Panc1 (cell line): ENCODE measurements around the gene PIK3R1.

Experiments used
- CTCF ChIP-seq: fragments of 450-650 bp; IDR thresholded peaks from 2 replicates; pipeline ENCODE4 v1.5.1; 2017; ENCODE audit warnings: mild to moderate bottlenecking
- POLR2AphosphoS5 ChIP-seq: IDR thresholded peaks from 2 replicates; pipeline ENCODE4 v1.6.1; 2012; ENCODE audit warnings: mild to moderate bottlenecking, low read depth, low read length, moderate library complexity
- REST ChIP-seq, 2 experiments: IDR thresholded peaks; 2 replicates each; pipeline ENCODE4 v1.6.1; 2011 to 2012; ENCODE audit warnings: low read depth in 2 of 2, control low read depth in 1 of 2, low read length in 1 of 2, mild to moderate bottlenecking in 1 of 2, moderate library complexity in 1 of 2; ENCODE audit not compliant: insufficient read depth in 1 of 2
- SIN3A ChIP-seq: IDR thresholded peaks from 2 replicates; pipeline ENCODE4 v1.6.1; 2012; ENCODE audit warnings: low read depth, mild to moderate bottlenecking, low read length, moderate library complexity, borderline replicate concordance; ENCODE audit not compliant: insufficient read depth

- no peak for TF ChIP-seq POLR2AphosphoS5
- TF ChIP-seq CTCF, result no peak
- no peak for TF ChIP-seq REST (IDR thresholded peaks at IDR 0.05; ENCODE audit: insufficient read depth in 1 of 2, low read depth in 2 of 2, low read length in 1 of 2)
- no peak for TF ChIP-seq SIN3A
These were observed 1.4 kb downstream of the PIK3R1 start for GRCh38 chr5:68217047-68217355.
